Suprapubic skin (tissue), 4 donors: Measurements from ENCODE around the gene THNSL1. TPM values are rescaled to one million over a fixed set of nuclear protein-coding genes. Genes with fewer than 3 reads are reported as not detected.
"Not testable (repeated sequence)": the region's sequence is repeated elsewhere in the genome, so short reads cannot be mapped to it uniquely, and the experiment has no call there.

Experiments used
- DNase-seq, 2 donors: peaks; one replicate each; pipeline ENCODE4 v3.0.0-alpha.2; 2019; ENCODE audit warnings: low spot score in 2 of 2
- H3K27ac ChIP-seq: fragments of 200-600 bp; sonication (generic); one replicate; pipeline ENCODE4 v1.5.1; 2019
- H3K27me3 ChIP-seq: fragments of 200-600 bp; sonication (generic); one replicate; pipeline ENCODE4 v1.5.1; 2019
- H3K36me3 ChIP-seq: fragments of 200-600 bp; sonication (generic); one replicate; pipeline ENCODE4 v1.5.1; 2019
- H3K4me1 ChIP-seq: fragments of 200-600 bp; sonication (generic); one replicate; pipeline ENCODE4 v1.5.1; 2019
- H3K4me3 ChIP-seq: fragments of 200-600 bp; sonication (generic); one replicate; pipeline ENCODE4 v1.5.1; 2019; ENCODE audit warnings: mild to moderate bottlenecking
- H3K9me3 ChIP-seq: fragments of 200-600 bp; sonication (generic); one replicate; pipeline ENCODE4 v1.5.1; 2019
- CTCF ChIP-seq, 2 donors: fragments of 200-600 bp in 1 of 2; fragments of 450-650 bp in 1 of 2; sonication (generic) in 1 of 2; IDR thresholded peaks; one replicate each; pipeline ENCODE4 v1.5.1; 2016 to 2019; ENCODE audit warnings: antibody characterized with exemption in 2 of 2, mild to moderate bottlenecking in 1 of 2, moderate library complexity in 1 of 2
- EP300 ChIP-seq: sonication (generic); formaldehyde crosslinking; IDR thresholded peaks from one replicate; pipeline ENCODE4 v1.6.1; 2017; ENCODE audit warnings: antibody characterized with exemption
- POLR2A ChIP-seq, 2 donors: fragments of 450-650 bp; IDR thresholded peaks; one replicate each; pipeline ENCODE4 v1.6.1; 2017; ENCODE audit warnings: antibody characterized with exemption in 2 of 2, mild to moderate bottlenecking in 2 of 2, moderate library complexity in 2 of 2
- POLR2AphosphoS5 ChIP-seq, 3 donors: sonication (generic); formaldehyde crosslinking; IDR thresholded peaks; one replicate each; pipeline ENCODE4 v1.6.1; 2017; ENCODE audit warnings: antibody characterized with exemption in 3 of 3
- WGBS: methylation state at CpG from one replicate; pipeline ENCODE4 v1.1.5; 2018; 5-methylcytosine and 5-hydroxymethylcytosine counted together
- total RNA-seq, 4 donors: library from RNA; depleted of rRNA; stranded (reverse); fragments of >200 nt; gene quantifications; one replicate each; pipeline ENCODE4 v1.1.0, GENCODE V29; 2016

THNSL1 gene
- total RNA-seq, 4 donors from 2014 or later: 1.1 to 2.2 (median 2.0) TPM

GRCh38 chr10:24991298-24991697 is 25.1 kb upstream of the THNSL1 start:
- no peak overlapping the region for H3K4me3 ChIP-seq
- no peaks in the 10 kb centered on the region for H3K9me3 ChIP-seq
- no peaks in the 10 kb centered on the region for H3K36me3 ChIP-seq
- no peak for DNase-seq
- H3K27me3 ChIP-seq: no peaks in the 10 kb centered on the region
- 91% methylated on average over 12 of the region's 13 CpGs for WGBS
- TF ChIP-seq CTCF (IDR thresholded peaks at IDR 0.05): no peak
- TF ChIP-seq EP300: no peak
- TF ChIP-seq POLR2AphosphoS5 (IDR thresholded peaks at IDR 0.05): no peak
- no peak for TF ChIP-seq POLR2A (IDR thresholded peaks at IDR 0.05)
- no peak overlapping the region for H3K27ac ChIP-seq
- no peaks in the 10 kb centered on the region for H3K4me1 ChIP-seq

GRCh38 chr10:24992512-24993133 is 23.8 kb upstream of the THNSL1 start:
- H3K9me3 ChIP-seq: no peaks in the 10 kb centered on the region
- H3K36me3 ChIP-seq: no peaks in the 10 kb centered on the region
- H3K4me1 ChIP-seq: no peaks in the 10 kb centered on the region
- 83% methylated on average over 3 of the region's 3 CpGs for WGBS
- no peak overlapping the region for H3K4me3 ChIP-seq
- no peaks in the 10 kb centered on the region for H3K27me3 ChIP-seq
- DNase-seq: no peak
- no peak for TF ChIP-seq POLR2A (IDR thresholded peaks at IDR 0.05)
- TF ChIP-seq EP300: no peak
- TF ChIP-seq CTCF (IDR thresholded peaks at IDR 0.05): no peak
- no peak for TF ChIP-seq POLR2AphosphoS5 (IDR thresholded peaks at IDR 0.05)
- no peak overlapping the region for H3K27ac ChIP-seq

- Histone ChIP-seq H3K9me3 (no peaks in the 10 kb centered on the region), H3K27me3 (no peaks in the 10 kb centered on the region), H3K36me3 (no peaks in the 10 kb centered on the region), H3K4me3 (no peak overlapping the region), H3K27ac (no peak overlapping the region), H3K4me1 (no peaks in the 10 kb centered on the region)
- 97% methylated on average over 1 of the region's 1 CpG for WGBS
- TF ChIP-seq EP300 (no peak), POLR2A (IDR thresholded peaks at IDR 0.05) (no peak), CTCF (IDR thresholded peaks at IDR 0.05) (no peak), POLR2AphosphoS5 (IDR thresholded peaks at IDR 0.05) (no peak)
- no peak for DNase-seq
Measured at GRCh38 chr10:24993237-24993958, 23.0 kb upstream of the THNSL1 start.

- Histone ChIP-seq H3K27me3 (no peaks in the 10 kb centered on the region), H3K36me3 (no peaks in the 10 kb centered on the region), H3K4me1 (no peaks in the 10 kb centered on the region), H3K27ac (no peak overlapping the region), H3K9me3 (no peaks in the 10 kb centered on the region), H3K4me3 (no peak overlapping the region)
- no peak for DNase-seq
- no peak for TF ChIP-seq POLR2AphosphoS5 (IDR thresholded peaks at IDR 0.05)
- no peak for TF ChIP-seq POLR2A (IDR thresholded peaks at IDR 0.05)
- TF ChIP-seq EP300: no peak
- no peak for TF ChIP-seq CTCF (IDR thresholded peaks at IDR 0.05)
Measured at GRCh38 chr10:24995072-24995471, 21.3 kb upstream of the THNSL1 start.

- Histone ChIP-seq H3K27me3 (no peaks in the 10 kb centered on the region), H3K4me1 (no peaks in the 10 kb centered on the region), H3K36me3 (no peaks in the 10 kb centered on the region), H3K27ac (no peak overlapping the region), H3K9me3 (no peaks in the 10 kb centered on the region), H3K4me3 (no peak overlapping the region)
- no peak for TF ChIP-seq POLR2A (IDR thresholded peaks at IDR 0.05)
- TF ChIP-seq POLR2AphosphoS5 (IDR thresholded peaks at IDR 0.05): no peak
- TF ChIP-seq EP300: no peak
- no peak for TF ChIP-seq CTCF (IDR thresholded peaks at IDR 0.05)
- 89% methylated on average over 3 of the region's 3 CpGs for WGBS
- no peak for DNase-seq
Measured at GRCh38 chr10:24998044-24998443, 18.4 kb upstream of the THNSL1 start.

- H3K36me3 ChIP-seq, DNase-seq, H3K27me3 ChIP-seq, H3K4me3 ChIP-seq, H3K9me3 ChIP-seq, H3K27ac ChIP-seq, H3K4me1 ChIP-seq: not testable (repeated sequence)
- 65% methylated on average over 2 of the region's 2 CpGs for WGBS
Measured at GRCh38 chr10:25011591-25011990, 4.8 kb upstream of the THNSL1 start.
